Esophagus squamous epithelium (tissue), 5 donors: ENCODE results near the gene PRPF40A. TPM values are rescaled to one million over a fixed set of nuclear protein-coding genes. Genes with fewer than 3 reads are reported as not detected.
A peak's percentile ranks its signal among the peaks of the same experiment; 100 is the strongest.

Source experiments
- DNase-seq: peaks from one replicate; lab custom pipeline; 2025; lab: John Stamatoyannopoulos, UW
- H3K27ac ChIP-seq, 4 donors: fragments of 200-600 bp; sonication (generic); one replicate each; pipeline ENCODE4 v1.5.1; 2016 to 2019; ENCODE audit warnings: mild to moderate bottlenecking in 1 of 4
- H3K27me3 ChIP-seq, 4 donors: fragments of 200-600 bp; sonication (generic); 1 replicate in 3 of 4; 2 replicates in 1 of 4; pipeline versions ENCODE4 v1.5.1 to v1.6.0; 2017 to 2021; ENCODE audit warnings: antibody characterized with exemption in 1 of 4
- H3K36me3 ChIP-seq, 3 donors: fragments of 200-600 bp; sonication (generic); one replicate each; pipeline ENCODE4 v1.5.1; 2016 to 2019
- H3K4me1 ChIP-seq, 3 donors: fragments of 200-600 bp; sonication (generic); one replicate each; pipeline ENCODE4 v1.5.1; 2017 to 2019
- H3K4me3 ChIP-seq, 4 donors: fragments of 200-600 bp; sonication (generic); 1 replicate in 3 of 4; 2 replicates in 1 of 4; pipeline ENCODE4 v1.5.1; 2016 to 2019; ENCODE audit warnings: mild to moderate bottlenecking in 2 of 4, moderate library complexity in 1 of 4
- H3K9me3 ChIP-seq, 3 donors: fragments of 200-600 bp; sonication (generic); one replicate each; pipeline ENCODE4 v1.5.1; 2016 to 2019
- CTCF ChIP-seq, 6 experiments: fragments of 450-650 bp in 4 of 6; fragments of 200-600 bp in 2 of 6; sonication (generic) in 2 of 6; IDR thresholded peaks; one replicate each; pipeline ENCODE4 v1.5.1; 2016 to 2019; ENCODE audit warnings: antibody characterized with exemption in 6 of 6, mild to moderate bottlenecking in 4 of 6, moderate library complexity in 4 of 6
- POLR2A ChIP-seq, 4 donors: fragments of 450-650 bp; IDR thresholded peaks; one replicate each; pipeline ENCODE4 v1.6.1; 2017; ENCODE audit warnings: antibody characterized with exemption in 4 of 4, mild to moderate bottlenecking in 4 of 4, moderate library complexity in 3 of 4
- WGBS, 2 donors: methylation state at CpG; one replicate each; pipeline ENCODE4 v1.1.5; 2018; 5-methylcytosine and 5-hydroxymethylcytosine counted together
- intact Hi-C: fragments of 100-400 bp; cut with DNase I; formaldehyde crosslinking; loops from one replicate; pipeline ENCODE4 v1.15.0; 2022
- total RNA-seq, 4 donors: library from RNA; depleted of rRNA; stranded (reverse); fragments of >200 nt; gene quantifications; one replicate each; pipeline ENCODE4 v1.1.0, GENCODE V29; 2016
- donor health status: DM: yes; HTN: yes; CAD: no.

PRPF40A gene
- total RNA-seq, 4 donors from 2014 or later, result 90.8 to 123 (median 99.6) TPM

- TF ChIP-seq CTCF (IDR thresholded peaks at IDR 0.05) (no peak), POLR2A (IDR thresholded peaks at IDR 0.05) (no peak)
- WGBS, 2 donors, result 82 to 94% methylated on average over 4 of the region's 4 CpGs
- intact Hi-C loops, result no loop called here
- Histone ChIP-seq H3K27me3 (no peaks in the 10 kb centered on the region), H3K9me3 (peaks cover 0 to 6% (median 0%) of the 10 kb centered on the region in 3 donors), H3K4me3 (no peak overlapping the region), H3K36me3 (peaks cover 0 to 63% (median 0%) of the 10 kb centered on the region in 3 donors), H3K27ac (no peak overlapping the region), H3K4me1 (peaks cover 0 to 9% (median 0%) of the 10 kb centered on the region in 3 donors)
- DNase-seq, result no peak
These were observed 10.7 kb downstream of the PRPF40A start for GRCh38 chr2:152706477-152707021.

GRCh38 chr2:152701198-152701597 is 16.1 kb downstream of the PRPF40A start:
- H3K9me3 ChIP-seq, result peaks cover 0 to 10% (median 0%) of the 10 kb centered on the region in 3 donors
- no peak for DNase-seq
- WGBS, 2 donors, result 87 to 90% methylated on average over 7 of the region's 7 CpGs

GRCh38 chr2:152696476-152696875 is 20.8 kb downstream of the PRPF40A start:
- DNase-seq, result no peak
- H3K36me3 ChIP-seq, result peaks cover 0 to 33% (median 0%) of the 10 kb centered on the region in 3 donors
- no peak overlapping the region for H3K27ac ChIP-seq
- 67 to 100% methylated on average over 1 of the region's 1 CpG for WGBS, 2 donors
- H3K4me3 ChIP-seq, result no peak overlapping the region
- intact Hi-C loops, result no loop called here
- peaks cover 0 to 21% (median 0%) of the 10 kb centered on the region in 3 donors for H3K4me1 ChIP-seq
- TF ChIP-seq POLR2A (IDR thresholded peaks at IDR 0.05) (no peak), CTCF (IDR thresholded peaks at IDR 0.05) (no peak)
- H3K9me3 ChIP-seq, result peaks cover 0 to 4% (median 0%) of the 10 kb centered on the region in 3 donors
- no peaks in the 10 kb centered on the region for H3K27me3 ChIP-seq

More at GRCh38 chr2:152701198-152701597, 16.1 kb downstream of the PRPF40A start:
- Histone ChIP-seq H3K4me1 (no peaks in the 10 kb centered on the region), H3K4me3 (no peak overlapping the region), H3K27me3 (no peaks in the 10 kb centered on the region), H3K36me3 (peaks cover 0 to 21% (median 0%) of the 10 kb centered on the region in 3 donors), H3K27ac (no peak overlapping the region)
- TF ChIP-seq CTCF (IDR thresholded peaks at IDR 0.05) (no peak), POLR2A (IDR thresholded peaks at IDR 0.05) (no peak)
- intact Hi-C loops, result no loop called here

- Histone ChIP-seq H3K4me1 (peaks cover 0 to 21% (median 0%) of the 10 kb centered on the region in 3 donors), H3K4me3 (no peak overlapping the region), H3K27ac (no peak overlapping the region), H3K9me3 (no peaks in the 10 kb centered on the region), H3K27me3 (no peaks in the 10 kb centered on the region), H3K36me3 (peaks cover 0 to 35% (median 0%) of the 10 kb centered on the region in 3 donors)
- intact Hi-C loops, result no loop called here
- DNase-seq, result no peak
- no peak for TF ChIP-seq POLR2A (IDR thresholded peaks at IDR 0.05)
- 69 to 86% methylated on average over 3 of the region's 3 CpGs for WGBS, 2 donors
These were observed 21.5 kb downstream of the PRPF40A start for GRCh38 chr2:152695763-152696162.

GRCh38 chr2:152694161-152694661 is 23.1 kb downstream of the PRPF40A start:
- WGBS, 2 donors, result 30 to 36% methylated on average over 8 of the region's 8 CpGs
- H3K4me3 ChIP-seq, result peak overlapping the region in 3 of 4 donors; percentile 11 to 52 (median 13)
- intact Hi-C loops, result no loop called here
- DNase-seq, result no peak
- H3K27ac ChIP-seq, result peak overlapping the region in 3 of 4 donors; percentile 11 to 42 (median 40)
- peaks cover 0 to 21% (median 0%) of the 10 kb centered on the region in 3 donors for H3K4me1 ChIP-seq
- no peaks in the 10 kb centered on the region for H3K27me3 ChIP-seq
- peaks cover 0 to 41% (median 0%) of the 10 kb centered on the region in 3 donors for H3K36me3 ChIP-seq
- TF ChIP-seq CTCF (IDR thresholded peaks at IDR 0.05) (no peak), POLR2A (IDR thresholded peaks at IDR 0.05) (no peak)
- no peaks in the 10 kb centered on the region for H3K9me3 ChIP-seq
